CD4-positive, alpha-beta memory T cell (primary cell): ENCODE data around the gene CYTH4. TPM values are rescaled to one million over a fixed set of nuclear protein-coding genes. Genes with fewer than 3 reads are reported as not detected.

Experiments
- CTCF ChIA-PET: fragments of 350-600 bp; sonication (Branson Sonifier 250); formaldehyde crosslinking; loops from one replicate; lab custom pipeline; 2021; ENCODE audit warnings: inconsistent platforms; ENCODE audit not compliant: partially characterized antibody; lab: Charles Lee
- POLR2A ChIA-PET: fragments of 350-600 bp; sonication (Branson Sonifier 250); formaldehyde crosslinking; loops from one replicate; lab custom pipeline; 2021; ENCODE audit not compliant: partially characterized antibody; lab: Charles Lee
- DNase-seq, 5 donors: peaks; one replicate each; pipeline versions ENCODE4 v3.0.0 to v3.0.0-alpha.2; 2020 to 2022; ENCODE audit warnings: mixed read lengths in 1 of 5
- H3K27ac ChIP-seq: one replicate; pipeline ENCODE4 v1.7.0; 2013; ENCODE audit warnings: low read depth, low read length
- H3K27me3 ChIP-seq: 2 replicates; pipeline ENCODE4 v1.7.0; 2013; ENCODE audit warnings: mild to moderate bottlenecking, low read length, moderate library complexity; ENCODE audit not compliant: insufficient read depth
- H3K36me3 ChIP-seq: 2 replicates; pipeline ENCODE4 v1.7.0; 2013; ENCODE audit warnings: mild to moderate bottlenecking, low read length, moderate library complexity; ENCODE audit not compliant: insufficient read depth
- H3K4me1 ChIP-seq: 2 replicates; pipeline ENCODE4 v1.7.0; 2013; ENCODE audit warnings: mild to moderate bottlenecking, low read length, moderate library complexity; ENCODE audit not compliant: insufficient read depth
- H3K4me3 ChIP-seq, 2 donors: one replicate each; pipeline ENCODE4 v1.7.0; 2013; ENCODE audit warnings: low read length in 2 of 2, mild to moderate bottlenecking in 1 of 2
- H3K9me3 ChIP-seq, 2 donors: one replicate each; pipeline ENCODE4 v1.7.0; 2013; ENCODE audit warnings: low read length in 2 of 2, control low read depth in 1 of 2; ENCODE audit not compliant: control insufficient read depth in 1 of 2
- H3K27ac Mint-ChIP-seq, 7 donors: one replicate each; pipeline ENCODE4 v1.8.0; 2020 to 2021; ENCODE audit warnings: mixed read lengths in 7 of 7, mild to moderate bottlenecking in 6 of 7, inconsistent platforms in 3 of 7, moderate library complexity in 3 of 7
- H3K27me3 Mint-ChIP-seq, 2 donors: one replicate each; pipeline ENCODE4 v1.8.0; 2020 to 2021; ENCODE audit warnings: mixed read lengths in 2 of 2
- H3K36me3 Mint-ChIP-seq, 2 donors: one replicate each; pipeline ENCODE4 v1.8.0; 2020 to 2021; ENCODE audit warnings: mixed read lengths in 2 of 2, inconsistent platforms in 1 of 2, mild to moderate bottlenecking in 1 of 2
- H3K4me1 Mint-ChIP-seq, 4 donors: one replicate each; pipeline ENCODE4 v1.8.0; 2020 to 2021; ENCODE audit warnings: mixed read lengths in 4 of 4, mild to moderate bottlenecking in 1 of 4
- H3K4me3 Mint-ChIP-seq, 8 donors: one replicate each; pipeline ENCODE4 v1.8.0; 2020 to 2021; ENCODE audit warnings: mixed read lengths in 8 of 8, mild to moderate bottlenecking in 7 of 8, moderate library complexity in 6 of 8, inconsistent platforms in 3 of 8
- H3K9me3 Mint-ChIP-seq, 8 donors: one replicate each; pipeline ENCODE4 v1.8.0; 2020 to 2021; ENCODE audit warnings: mixed read lengths in 8 of 8, mild to moderate bottlenecking in 5 of 8, inconsistent platforms in 3 of 8, moderate library complexity in 1 of 8
- intact Hi-C: fragments of 100-400 bp; cut with micrococcal nuclease; formaldehyde crosslinking; loops from one replicate; pipeline ENCODE4 v1.15.1; 2023
- polyA plus RNA-seq, 2 donors: library from polyadenylated mRNA; unstranded; fragments of 300-500 nt; fragmentation: Illumina TruSeq; gene quantifications; one replicate each; pipeline ENCODE4 v1.2.3, GENCODE V29; 2021
- total RNA-seq, 2 experiments: library from RNA; stranded (reverse); gene quantifications; one replicate each; pipeline ENCODE4 v1.2.3, GENCODE V29; 2021

Gene CYTH4
- total and polyA plus RNA-seq, 4 experiments from 2014 or later, result 39.4 to 177 (median 113) TPM

DNA sequence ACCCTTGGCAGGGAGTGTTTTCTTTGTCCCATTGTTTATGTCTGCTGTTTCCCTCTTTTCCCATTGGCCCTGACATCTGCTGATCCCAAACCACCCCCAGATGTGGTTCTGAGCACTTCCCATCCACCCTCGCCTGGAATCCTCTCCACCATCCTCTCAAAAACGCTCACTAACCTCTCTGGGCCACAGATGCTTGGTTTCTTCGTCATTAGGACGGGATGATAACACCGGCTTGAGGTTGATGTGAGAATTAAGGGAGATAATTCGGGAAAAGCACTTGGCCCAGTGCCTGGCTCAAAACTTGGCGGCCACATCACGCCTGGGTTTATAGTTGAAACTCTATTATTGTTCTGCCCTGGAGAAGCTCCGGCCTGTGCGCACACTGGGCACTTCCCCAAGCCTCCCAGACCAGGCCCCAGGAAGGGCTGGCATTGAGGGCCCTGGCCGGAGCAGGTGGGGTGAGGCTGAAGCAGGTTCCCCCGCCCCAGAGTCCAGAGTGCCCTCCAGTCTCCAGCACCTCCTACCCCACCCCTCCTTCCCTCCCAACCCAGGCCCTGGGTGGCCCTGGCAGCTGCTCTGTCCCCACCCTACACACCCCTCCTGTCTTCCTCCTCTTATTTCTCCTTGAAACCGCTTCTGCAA, 63.7 kb downstream of the CYTH4 start:
- no peak for DNase-seq
- no peaks in the 10 kb centered on the region for H3K36me3 ChIP-seq
- ChIA-PET CTCF (interaction anchor here (1.1 kb wide), 1 partner anchor 113 kb away, joined by 5 read pairs; no protein-coding TSS in a partner anchor), POLR2A (no interaction called here)
- no peaks in the 10 kb centered on the region for H3K9me3 ChIP-seq
- no peaks in the 10 kb centered on the region for H3K36me3 Mint-ChIP-seq
- no peak overlapping the region for H3K27ac Mint-ChIP-seq
- no peaks in the 10 kb centered on the region for H3K4me1 ChIP-seq
- no peak overlapping the region for H3K4me3 Mint-ChIP-seq
- H3K27me3 ChIP-seq, result no peaks in the 10 kb centered on the region
- no peak overlapping the region for H3K27ac ChIP-seq
- peaks cover 0 to 1% (median 0%) of the 10 kb centered on the region in 8 donors for H3K9me3 Mint-ChIP-seq
- no peak overlapping the region for H3K4me3 ChIP-seq
- H3K27me3 Mint-ChIP-seq, result peaks cover 0 to 2% of the 10 kb centered on the region in 2 donors
- H3K4me1 Mint-ChIP-seq, result peaks cover 0 to 1% (median 0%) of the 10 kb centered on the region in 4 donors
- intact Hi-C loops, result no loop called here

GRCh38 chr22:37346505-37346895, 64.2 kb downstream of the CYTH4 start:
- Histone ChIP-seq H3K27me3 (no peaks in the 10 kb centered on the region), H3K4me1 (no peaks in the 10 kb centered on the region), H3K36me3 (no peaks in the 10 kb centered on the region), H3K27ac (no peak overlapping the region), H3K9me3 (no peaks in the 10 kb centered on the region), H3K4me3 (no peak overlapping the region)
- CTCF ChIA-PET, result no interaction called here
- H3K4me1 Mint-ChIP-seq, result peaks cover 0 to 1% (median 0%) of the 10 kb centered on the region in 4 donors
- H3K4me3 Mint-ChIP-seq, result no peak overlapping the region
- POLR2A ChIA-PET, result no interaction called here
- peaks cover 0 to 2% of the 10 kb centered on the region in 2 donors for H3K27me3 Mint-ChIP-seq
- intact Hi-C loops, result no loop called here
- no peaks in the 10 kb centered on the region for H3K36me3 Mint-ChIP-seq
- peaks cover 0 to 1% (median 0%) of the 10 kb centered on the region in 8 donors for H3K9me3 Mint-ChIP-seq
- H3K27ac Mint-ChIP-seq, result no peak overlapping the region
- no peak for DNase-seq

DNA sequence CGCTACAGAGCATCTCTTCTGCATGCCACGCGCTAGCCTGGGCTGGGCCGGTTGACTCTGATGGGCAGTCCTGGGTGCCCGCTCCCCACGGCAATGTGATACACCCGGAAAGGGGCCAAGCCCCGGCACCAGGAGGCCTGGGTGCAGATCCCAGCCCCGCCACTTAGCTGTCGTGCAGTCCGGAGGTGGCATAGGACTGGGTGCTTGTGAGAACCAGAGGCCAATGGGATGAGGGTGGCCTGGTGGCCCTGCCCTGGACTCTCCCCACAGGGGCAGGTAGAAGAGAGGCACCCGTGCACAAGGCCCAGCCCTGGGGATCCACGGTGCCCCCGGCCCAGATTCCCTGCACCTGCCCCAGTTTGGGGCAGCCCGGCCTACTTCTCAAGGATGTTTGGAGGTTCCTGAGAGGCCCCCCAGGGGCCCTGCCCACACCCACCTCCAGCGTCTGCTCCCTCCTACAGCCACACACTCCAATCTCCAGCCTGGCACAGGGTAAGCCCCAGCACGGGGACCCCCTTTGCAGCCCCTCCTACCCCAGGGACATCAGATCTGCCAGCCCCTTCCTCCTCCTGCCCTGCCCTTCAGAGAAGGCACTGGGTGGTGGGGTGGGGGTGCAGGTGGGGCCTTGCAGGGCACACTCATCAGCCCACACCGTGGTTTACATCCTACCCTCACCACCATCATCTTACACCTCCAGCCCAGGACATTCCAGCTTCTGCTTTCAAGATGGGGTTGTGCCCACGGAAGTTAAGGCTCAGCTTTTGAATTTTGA, 66.9 kb downstream of the CYTH4 start:
- H3K27ac ChIP-seq, result no peak overlapping the region
- H3K27me3 Mint-ChIP-seq, result peaks cover 0 to 2% of the 10 kb centered on the region in 2 donors

DNA sequence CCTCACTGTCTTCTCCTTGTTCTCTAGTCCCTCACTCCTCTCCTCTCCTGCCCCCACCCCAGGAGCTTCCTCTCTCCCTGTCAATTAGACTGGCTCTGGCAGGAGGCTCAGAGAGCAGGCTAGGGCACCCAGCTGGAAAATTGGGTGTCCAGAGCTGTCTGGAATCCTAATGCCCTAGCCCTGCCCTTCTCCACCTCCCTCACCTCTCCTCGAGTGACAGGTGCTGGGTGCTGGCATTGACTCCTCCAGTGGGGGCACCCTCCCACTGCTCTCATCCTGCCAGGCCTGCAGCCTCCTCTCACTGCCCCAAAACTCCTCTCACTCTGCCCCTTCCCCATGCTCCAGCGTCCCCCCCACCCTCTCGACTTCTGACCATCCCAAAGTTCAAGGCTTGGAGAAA, 68.9 kb downstream of the CYTH4 start:
- Histone ChIP-seq H3K4me3 (no peak overlapping the region), H3K36me3 (no peaks in the 10 kb centered on the region), H3K4me1 (no peaks in the 10 kb centered on the region), H3K27ac (no peak overlapping the region), H3K9me3 (no peaks in the 10 kb centered on the region), H3K27me3 (no peaks in the 10 kb centered on the region)
- intact Hi-C loops, result no loop called here
- H3K27me3 Mint-ChIP-seq, result peaks cover 0 to 5% of the 10 kb centered on the region in 2 donors
- POLR2A ChIA-PET, result no interaction called here
- H3K27ac Mint-ChIP-seq, result no peak overlapping the region
- CTCF ChIA-PET, result no interaction called here
- no peaks in the 10 kb centered on the region for H3K36me3 Mint-ChIP-seq
- DNase-seq, result no peak
- peaks cover 0 to 1% (median 0%) of the 10 kb centered on the region in 8 donors for H3K9me3 Mint-ChIP-seq
- no peak overlapping the region for H3K4me3 Mint-ChIP-seq
- H3K4me1 Mint-ChIP-seq, result peaks cover 0 to 1% (median 0%) of the 10 kb centered on the region in 4 donors

More for the DNA sequence above, 66.9 kb downstream of the CYTH4 start:
- H3K27ac Mint-ChIP-seq, result no peak overlapping the region
- no peak overlapping the region for H3K4me3 Mint-ChIP-seq
- no peaks in the 10 kb centered on the region for H3K4me1 ChIP-seq
- CTCF ChIA-PET, result no interaction called here
- DNase-seq, result no peak
- no peaks in the 10 kb centered on the region for H3K27me3 ChIP-seq
- H3K36me3 Mint-ChIP-seq, result no peaks in the 10 kb centered on the region
- no peaks in the 10 kb centered on the region for H3K36me3 ChIP-seq
- H3K4me1 Mint-ChIP-seq, result peaks cover 0 to 1% (median 0%) of the 10 kb centered on the region in 4 donors
- intact Hi-C loops, result no loop called here
- no peaks in the 10 kb centered on the region for H3K9me3 ChIP-seq
- H3K4me3 ChIP-seq, result no peak overlapping the region
- POLR2A ChIA-PET, result no interaction called here
- peaks cover 0 to 1% (median 0%) of the 10 kb centered on the region in 8 donors for H3K9me3 Mint-ChIP-seq

DNA sequence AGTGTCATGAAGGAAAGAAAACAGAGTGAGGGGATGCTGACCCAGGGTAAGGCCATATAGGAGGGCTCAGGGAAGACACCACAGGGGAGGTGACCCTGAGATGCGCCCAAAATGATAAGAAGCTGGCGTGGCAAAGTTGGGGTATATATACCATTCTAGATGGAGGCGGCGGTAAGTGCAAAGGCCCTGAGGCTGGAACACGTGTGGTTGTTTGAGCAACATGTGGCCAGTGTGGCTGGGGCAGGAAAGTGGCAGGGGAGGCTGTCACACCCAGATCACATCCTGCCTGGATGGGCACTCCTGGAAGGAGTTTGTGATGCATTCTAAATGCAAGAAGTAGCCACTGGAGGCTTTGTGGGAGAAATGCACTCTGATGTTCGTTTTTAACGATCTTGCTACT, 70.2 kb downstream of the CYTH4 start:
- Histone ChIP-seq H3K4me1 (no peaks in the 10 kb centered on the region), H3K4me3 (no peak overlapping the region), H3K9me3 (no peaks in the 10 kb centered on the region), H3K36me3 (no peaks in the 10 kb centered on the region), H3K27me3 (no peaks in the 10 kb centered on the region), H3K27ac (no peak overlapping the region)
- DNase-seq, result no peak
- POLR2A ChIA-PET, result no interaction called here
- Mint-ChIP-seq H3K27me3 (peaks cover 0 to 5% of the 10 kb centered on the region in 2 donors), H3K27ac (no peak overlapping the region), H3K4me3 (no peak overlapping the region), H3K9me3 (no peaks in the 10 kb centered on the region), H3K4me1 (no peaks in the 10 kb centered on the region), H3K36me3 (no peaks in the 10 kb centered on the region)
- CTCF ChIA-PET, result no interaction called here
- intact Hi-C loops, result no loop called here

GRCh38 chr22:37353839-37354238, 71.5 kb downstream of the CYTH4 start:
- Mint-ChIP-seq H3K9me3 (no peaks in the 10 kb centered on the region), H3K4me1 (no peaks in the 10 kb centered on the region), H3K27ac (no peak overlapping the region), H3K4me3 (no peak overlapping the region), H3K27me3 (peaks cover 5% of the 10 kb centered on the region in 2 donors), H3K36me3 (no peaks in the 10 kb centered on the region)
- Histone ChIP-seq H3K4me1 (no peaks in the 10 kb centered on the region), H3K27me3 (no peaks in the 10 kb centered on the region), H3K27ac (no peak overlapping the region), H3K9me3 (no peaks in the 10 kb centered on the region), H3K4me3 (no peak overlapping the region), H3K36me3 (no peaks in the 10 kb centered on the region)
- DNase-seq, result no peak
- POLR2A ChIA-PET, result no interaction called here
- CTCF ChIA-PET, result no interaction called here
- intact Hi-C loops, result no loop called here

DNA sequence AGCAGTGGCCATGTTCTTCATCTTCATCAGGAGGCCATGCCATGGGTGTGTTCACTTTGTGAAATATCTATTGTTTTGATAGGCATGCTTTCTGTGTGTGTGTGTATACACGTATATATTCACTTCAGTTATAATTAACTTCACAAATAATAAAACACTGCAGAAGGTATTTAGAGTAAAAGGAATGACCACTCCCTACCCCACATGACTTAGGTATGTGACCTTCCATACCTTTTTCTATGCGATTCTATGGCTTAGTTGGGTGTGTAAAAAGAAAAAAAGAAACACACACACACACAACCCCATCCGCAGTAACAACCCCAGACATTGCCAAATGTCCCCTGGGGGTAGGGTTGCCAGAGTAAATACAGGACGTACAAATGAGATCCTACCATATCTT, 72.0 kb downstream of the CYTH4 start:
- CTCF ChIA-PET, result no interaction called here
- Histone ChIP-seq H3K4me1 (no peaks in the 10 kb centered on the region), H3K4me3 (no peak overlapping the region), H3K27ac (no peak overlapping the region), H3K9me3 (no peaks in the 10 kb centered on the region), H3K36me3 (no peaks in the 10 kb centered on the region), H3K27me3 (no peaks in the 10 kb centered on the region)
- Mint-ChIP-seq H3K4me3 (no peak overlapping the region), H3K27me3 (peaks cover 5% of the 10 kb centered on the region in 2 donors), H3K4me1 (no peaks in the 10 kb centered on the region), H3K9me3 (no peaks in the 10 kb centered on the region), H3K27ac (no peak overlapping the region), H3K36me3 (no peaks in the 10 kb centered on the region)
- POLR2A ChIA-PET, result no interaction called here
- no peak for DNase-seq
- intact Hi-C loops, result no loop called here
